Stimulated activated CD4-positive, alpha-beta T cell treated with anti-CD3 and anti-CD28 coated beads, Interleukin-12 subunit alpha, Interleukin-12 subunit beta, amount 100 ng/mL, for 48 hours (primary cell): ENCODE data around the gene SHKBP1.
"Not testable (repeated sequence)": the region's sequence is repeated elsewhere in the genome, so short reads cannot be mapped to it uniquely, and the experiment has no call there.

Source experiments
- DNase-seq, 3 donors: peaks; one replicate each; pipeline ENCODE4 v3.0.0-alpha.2; 2020; ENCODE audit warnings: low read depth in 2 of 3, low spot score in 1 of 3

The SHKBP1 gene

GRCh38 chr19:40576585-40577451 is at the start of gene SHKBP1:
TSS of gene SHKBP1 (plus strand) at chr19:40576873. CDS start at chr19:40576900, 27 bp downstream.
- peak; percentile 88 to 95 (median 92) for DNase-seq

- DNase-seq: no peak
Observed at GRCh38 chr19:40528078-40528477, 48.6 kb upstream of the SHKBP1 start.

GRCh38 chr19:40528533-40529092 is 48.1 kb upstream of the SHKBP1 start:
- no peak for DNase-seq

- peak; percentile 82 to 88 (median 83) for DNase-seq
Observed at GRCh38 chr19:40529093-40529954, 47.3 kb upstream of the SHKBP1 start.

- DNase-seq: no peak
Observed at GRCh38 chr19:40530091-40530901, 46.4 kb upstream of the SHKBP1 start.

GRCh38 chr19:40533508-40533907 is 43.2 kb upstream of the SHKBP1 start:
- no peak for DNase-seq

- no peak for DNase-seq
Observed at GRCh38 chr19:40534148-40534547, 42.5 kb upstream of the SHKBP1 start.

GRCh38 chr19:40539070-40539469 is 37.6 kb upstream of the SHKBP1 start:
- DNase-seq: no peak

GRCh38 chr19:40542202-40542859 is 34.3 kb upstream of the SHKBP1 start:
- DNase-seq: no peak

- no peak for DNase-seq
Observed at GRCh38 chr19:40543029-40543597, 33.6 kb upstream of the SHKBP1 start.

GRCh38 chr19:40546153-40546841 is 30.4 kb upstream of the SHKBP1 start:
- DNase-seq: not testable (repeated sequence)

- DNase-seq: not testable (repeated sequence)
Observed at GRCh38 chr19:40547190-40547589, 29.5 kb upstream of the SHKBP1 start.

GRCh38 chr19:40547836-40548235 is 28.8 kb upstream of the SHKBP1 start:
- DNase-seq: no peak

- peak; percentile 52 to 69 (median 57) for DNase-seq
Observed at GRCh38 chr19:40549007-40549708, 27.5 kb upstream of the SHKBP1 start.

GRCh38 chr19:40550951-40551350 is 25.7 kb upstream of the SHKBP1 start:
- no peak for DNase-seq

GRCh38 chr19:40552848-40553247 is 23.8 kb upstream of the SHKBP1 start:
- DNase-seq: no peak

GRCh38 chr19:40553885-40554857 is 22.5 kb upstream of the SHKBP1 start:
- no peak for DNase-seq
